GM12801 (cell line): ENCODE results near the gene PDE6A.

Experiments used
- TF ChIP-seq, protein P1 (sequence below): IDR thresholded peaks from one replicate; pipeline ENCODE4 v1.5.1; 2011; ENCODE audit warnings: control low read depth; ENCODE audit not compliant: insufficient read length; ENCODE audit errors: extremely low read depth

Gene PDE6A

DNA sequence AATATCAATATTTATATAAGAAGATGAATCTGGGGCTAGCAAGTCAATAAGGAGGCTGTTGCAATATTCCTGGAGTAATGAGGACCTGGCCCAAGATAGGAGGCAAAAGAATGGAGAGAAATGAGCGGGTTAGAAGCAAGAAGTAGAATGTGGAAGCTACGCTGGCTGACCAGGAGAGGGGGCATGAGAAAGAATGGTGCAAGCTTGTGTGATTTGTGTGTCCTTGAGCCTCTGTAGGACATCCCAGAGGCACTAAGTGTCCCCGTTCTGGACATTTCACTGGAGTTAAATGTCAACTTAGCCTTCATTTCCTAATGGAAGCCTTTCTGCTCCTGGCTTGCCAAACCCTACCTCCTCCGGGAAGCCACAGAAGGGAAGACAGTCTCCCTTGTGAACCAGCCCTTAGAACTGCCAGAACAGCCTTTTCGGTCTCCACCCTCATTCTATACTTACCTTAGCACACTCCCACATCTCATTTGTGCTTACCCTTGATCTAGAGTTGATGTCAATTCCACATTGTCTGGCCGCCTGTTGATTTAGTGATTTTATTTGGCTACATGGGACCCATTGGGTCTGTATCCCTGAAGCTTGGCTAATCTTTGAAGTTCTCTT, 6.7 kb upstream of the PDE6A start:
- TF ChIP-seq, protein P1, sequence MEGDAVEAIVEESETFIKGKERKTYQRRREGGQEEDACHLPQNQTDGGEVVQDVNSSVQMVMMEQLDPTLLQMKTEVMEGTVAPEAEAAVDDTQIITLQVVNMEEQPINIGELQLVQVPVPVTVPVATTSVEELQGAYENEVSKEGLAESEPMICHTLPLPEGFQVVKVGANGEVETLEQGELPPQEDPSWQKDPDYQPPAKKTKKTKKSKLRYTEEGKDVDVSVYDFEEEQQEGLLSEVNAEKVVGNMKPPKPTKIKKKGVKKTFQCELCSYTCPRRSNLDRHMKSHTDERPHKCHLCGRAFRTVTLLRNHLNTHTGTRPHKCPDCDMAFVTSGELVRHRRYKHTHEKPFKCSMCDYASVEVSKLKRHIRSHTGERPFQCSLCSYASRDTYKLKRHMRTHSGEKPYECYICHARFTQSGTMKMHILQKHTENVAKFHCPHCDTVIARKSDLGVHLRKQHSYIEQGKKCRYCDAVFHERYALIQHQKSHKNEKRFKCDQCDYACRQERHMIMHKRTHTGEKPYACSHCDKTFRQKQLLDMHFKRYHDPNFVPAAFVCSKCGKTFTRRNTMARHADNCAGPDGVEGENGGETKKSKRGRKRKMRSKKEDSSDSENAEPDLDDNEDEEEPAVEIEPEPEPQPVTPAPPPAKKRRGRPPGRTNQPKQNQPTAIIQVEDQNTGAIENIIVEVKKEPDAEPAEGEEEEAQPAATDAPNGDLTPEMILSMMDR, result no peak

DNA sequence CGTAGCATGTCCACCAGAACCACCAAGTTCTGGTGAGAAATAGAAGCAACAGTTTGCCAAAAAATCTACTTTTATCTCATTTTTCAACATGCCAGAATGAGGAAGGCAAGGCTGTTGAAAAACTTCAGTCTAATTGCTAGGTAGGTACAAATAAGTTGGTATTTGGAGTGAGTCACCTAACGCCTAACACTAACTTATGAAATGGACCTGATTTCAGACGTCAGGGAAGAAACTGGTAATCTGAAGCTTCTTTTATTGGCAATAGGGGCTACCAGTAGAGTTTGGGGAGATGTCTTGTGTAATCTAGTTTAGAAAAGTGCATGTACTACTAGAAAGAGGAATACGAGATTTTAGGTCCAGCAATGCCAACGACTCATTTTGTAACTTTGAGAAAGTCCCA, 4.4 kb upstream of the PDE6A start:
- TF ChIP-seq, protein P1, result no peak

DNA sequence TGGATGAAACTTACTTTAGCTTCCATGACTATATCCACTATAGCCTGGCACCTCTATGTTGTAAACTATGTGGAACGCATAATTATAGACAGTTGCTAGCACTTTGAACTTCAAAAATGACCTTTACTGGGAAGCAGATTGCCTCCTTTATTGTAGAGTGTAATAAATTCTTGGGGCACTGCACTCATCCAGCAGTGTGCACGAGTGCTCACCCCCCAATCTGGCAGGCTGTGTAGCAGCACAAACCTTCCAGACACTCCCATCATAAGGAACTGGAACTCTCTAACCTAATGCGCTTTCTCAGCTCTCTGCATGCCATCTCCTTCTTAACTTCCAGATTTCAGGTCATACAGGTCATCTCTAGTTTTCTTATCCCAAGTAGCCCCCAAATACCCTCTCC, 1.5 kb upstream of the PDE6A start:
- TF ChIP-seq, protein P1, result no peak

DNA sequence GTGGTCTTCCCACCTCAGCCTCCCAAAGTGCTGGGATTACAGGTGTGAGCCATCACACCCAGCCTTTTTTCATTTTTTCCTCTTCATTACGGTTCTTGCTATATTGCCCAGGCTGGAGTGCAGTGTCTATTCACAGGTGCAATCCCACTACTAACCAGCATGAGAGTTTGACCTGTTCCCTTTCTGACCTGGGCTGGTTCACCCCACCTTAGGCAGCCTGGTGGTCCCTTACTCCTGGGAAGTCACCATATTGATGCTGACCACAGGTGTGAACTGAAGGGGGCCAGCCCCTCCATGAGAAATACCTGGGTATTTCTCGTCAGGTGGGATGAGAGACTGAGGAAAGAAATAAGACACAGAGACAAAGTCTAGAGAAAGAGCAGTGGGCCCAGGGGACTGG, 2.4 kb downstream of the PDE6A start:
- TF ChIP-seq, protein P1, result no peak

DNA sequence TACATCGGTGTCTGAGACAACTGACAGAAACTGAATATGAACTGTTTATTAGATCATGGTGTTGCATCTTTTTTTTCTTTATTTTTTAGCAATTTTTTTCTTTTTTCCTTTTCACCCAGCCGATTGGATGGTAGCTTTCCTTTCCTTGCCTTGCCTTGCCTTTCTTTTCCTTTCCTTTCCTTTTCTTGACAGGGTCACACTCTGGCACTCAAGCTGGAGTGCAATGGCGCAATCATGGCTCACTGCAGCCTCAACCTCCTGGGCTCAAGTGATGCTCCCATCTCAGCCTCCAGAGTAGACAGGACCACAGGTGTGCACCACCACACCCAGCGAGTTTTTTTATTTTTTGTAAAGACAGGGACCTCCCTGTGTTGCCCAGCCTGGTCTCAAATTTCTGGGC, 2.8 kb downstream of the PDE6A start:
- TF ChIP-seq, protein P1, result no peak

DNA sequence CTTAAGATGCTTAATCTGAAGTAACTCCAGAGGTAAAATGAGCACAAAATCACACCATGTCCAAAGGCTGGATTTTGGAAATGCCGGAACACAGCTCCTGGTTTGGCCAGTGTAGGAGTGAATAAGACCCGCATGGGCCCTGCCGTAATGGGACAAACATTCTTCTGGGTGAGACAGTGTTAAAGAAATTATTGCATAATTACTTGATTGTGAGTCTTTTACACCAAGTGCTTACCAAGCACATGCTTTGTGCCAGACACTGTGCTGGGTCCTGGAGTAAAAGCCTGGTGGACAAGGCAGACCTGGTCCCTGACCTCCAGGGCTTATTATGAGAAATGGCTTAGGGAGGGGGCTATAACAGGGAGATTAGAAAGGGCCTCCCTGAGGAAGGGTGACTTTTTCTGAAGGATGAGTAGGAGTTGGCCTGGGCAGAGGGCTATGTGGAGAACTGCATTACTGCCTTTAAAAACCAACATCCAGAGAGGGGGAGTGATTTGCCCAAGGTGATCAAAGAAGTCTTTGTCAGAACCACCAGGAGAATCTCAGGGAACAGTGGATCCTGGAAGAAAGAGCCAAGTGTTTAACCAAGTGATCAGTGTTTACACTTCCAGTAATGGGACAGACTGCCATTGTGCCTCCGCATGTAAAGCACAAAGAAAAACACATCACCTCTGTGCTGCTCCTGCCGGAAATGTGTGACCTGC, 3.5 kb downstream of the PDE6A start:
- TF ChIP-seq, protein P1, result no peak

DNA sequence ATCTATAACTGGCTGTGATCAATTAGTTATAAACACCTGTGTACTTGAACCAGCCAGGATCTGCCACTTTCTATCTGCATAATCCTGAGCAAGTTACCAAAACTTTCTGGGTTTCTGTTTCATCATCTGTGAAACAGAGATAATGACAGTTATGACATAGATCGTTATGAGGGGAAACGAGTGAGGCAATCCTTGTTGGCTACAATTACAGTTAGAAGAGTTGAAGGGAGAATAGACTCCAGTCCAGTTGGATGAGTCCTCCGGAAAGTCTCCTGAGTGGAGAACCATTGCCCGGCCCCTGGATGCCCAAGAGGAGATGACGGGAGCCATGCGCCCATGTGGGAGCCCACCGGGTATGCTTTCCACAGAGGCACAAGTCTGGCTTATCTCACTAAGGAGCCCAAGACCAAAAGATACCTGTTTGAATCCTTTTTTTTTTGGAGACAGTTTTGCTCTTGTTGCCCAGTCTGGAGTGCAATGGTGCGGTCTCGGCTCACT, 4.5 kb downstream of the PDE6A start:
- TF ChIP-seq, protein P1, result no peak
